Measurements from ENCODE around the gene SAMD3.

Gene SAMD3

GRCh38 chr6:130229645-130230044 is 6.9 kb upstream of the SAMD3 start:
- no peak for TF ChIP-seq CTCF (IDR thresholded peaks at IDR 0.05; ENCODE audit: control insufficient read depth, extremely low read depth, insufficient read depth)

GRCh38 chr6:130223508-130223907 is 757 bp upstream of the SAMD3 start:
- no peak for TF ChIP-seq CTCF (IDR thresholded peaks at IDR 0.05; ENCODE audit: control insufficient read depth, extremely low read depth, insufficient read depth)
- no peak for DNase-seq (ENCODE audit: low read depth)
- no peak overlapping the region for H3K4me3 ChIP-seq (ENCODE audit: low read depth, low read length)

More at GRCh38 chr6:130229645-130230044, 6.9 kb upstream of the SAMD3 start:
- DNase-seq (ENCODE audit: low read depth): no peak
- H3K4me3 ChIP-seq (ENCODE audit: low read depth, low read length): no peak overlapping the region

GRCh38 chr6:130218134-130218533 is 4.6 kb downstream of the SAMD3 start:
- no peak overlapping the region for H3K4me3 ChIP-seq (ENCODE audit: low read depth, low read length)
- DNase-seq (ENCODE audit: low read depth): no peak
- TF ChIP-seq CTCF (IDR thresholded peaks at IDR 0.05; ENCODE audit: control insufficient read depth, extremely low read depth, insufficient read depth): no peak

- DNase-seq (ENCODE audit: low read depth): no peak
- H3K4me3 ChIP-seq (ENCODE audit: low read depth, low read length): no peak overlapping the region
- no peak for TF ChIP-seq CTCF (IDR thresholded peaks at IDR 0.05; ENCODE audit: control insufficient read depth, extremely low read depth, insufficient read depth)
Measured at GRCh38 chr6:130216620-130217019, 6.1 kb downstream of the SAMD3 start.

GRCh38 chr6:130215526-130215925 is 7.2 kb downstream of the SAMD3 start:
- no peak for TF ChIP-seq CTCF (IDR thresholded peaks at IDR 0.05; ENCODE audit: control insufficient read depth, extremely low read depth, insufficient read depth)
- no peak for DNase-seq (ENCODE audit: low read depth)
- H3K4me3 ChIP-seq (ENCODE audit: low read depth, low read length): no peak overlapping the region

GRCh38 chr6:130212215-130212874 is 10.4 kb downstream of the SAMD3 start:
- no peak for TF ChIP-seq CTCF (IDR thresholded peaks at IDR 0.05; ENCODE audit: control insufficient read depth, extremely low read depth, insufficient read depth)
- no peak overlapping the region for H3K4me3 ChIP-seq (ENCODE audit: low read depth, low read length)
- no peak for DNase-seq (ENCODE audit: low read depth)

- no peak for TF ChIP-seq CTCF (IDR thresholded peaks at IDR 0.05; ENCODE audit: control insufficient read depth, extremely low read depth, insufficient read depth)
- no peak for DNase-seq (ENCODE audit: low read depth)
- no peak overlapping the region for H3K4me3 ChIP-seq (ENCODE audit: low read depth, low read length)
Measured at GRCh38 chr6:130211691-130212090, 11.1 kb downstream of the SAMD3 start.

Measured in LNCaP clone FGC (cell line).